22Rv1 (cell line): ENCODE measurements around the gene RAE1.

ENCODE experiments used
- CTCF ChIP-seq: fragments of 450-650 bp; IDR thresholded peaks from 2 replicates; pipeline ENCODE4 v1.5.1; 2017; ENCODE audit warnings: mild to moderate bottlenecking
- ZFX ChIP-seq: fragments of 450-650 bp; IDR thresholded peaks from 2 replicates; pipeline ENCODE4 v1.6.1; 2017; ENCODE audit warnings: antibody characterized with exemption, borderline replicate concordance

GRCh38 chr20:57315083-57315975, 35.7 kb upstream of the RAE1 start:
- no peak for TF ChIP-seq CTCF
- TF ChIP-seq ZFX: no peak
